ENCODE measurements around the gene IL1RL1.

Gene IL1RL1

DNA sequence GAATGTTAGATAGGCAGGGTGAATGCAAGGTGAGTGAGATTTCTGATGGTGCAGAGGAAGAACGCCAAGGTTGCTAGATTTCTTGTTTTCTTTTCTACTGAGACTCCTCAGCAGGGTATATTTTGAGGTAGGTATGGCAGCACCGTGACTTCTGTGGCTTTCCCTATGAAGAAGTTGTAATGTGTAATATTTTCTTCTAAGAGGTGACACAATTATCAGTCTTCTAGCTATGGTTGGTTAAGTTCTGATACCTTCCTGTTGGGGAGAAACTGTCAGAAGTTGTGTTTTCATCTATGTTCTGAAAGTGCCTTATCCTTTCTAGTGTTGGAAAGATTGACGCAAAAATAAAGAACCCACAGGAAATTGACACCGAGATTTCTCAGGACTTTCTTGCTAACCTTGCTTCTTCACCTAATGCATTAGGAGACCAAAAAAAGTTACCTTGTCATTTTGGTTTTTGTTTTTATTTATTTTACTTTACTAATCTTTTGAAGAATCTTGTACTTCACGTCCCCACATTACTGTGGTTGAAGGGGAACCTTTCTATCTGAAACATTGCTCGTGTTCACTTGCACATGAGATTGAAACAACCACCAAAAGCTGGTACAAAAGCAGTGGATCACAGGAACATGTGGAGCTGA, 56.1 kb downstream of the IL1RL1 start:
- DNase-seq (ENCODE audit: low read depth in 3 of 3, low spot score in 1 of 3), result no peak

DNA sequence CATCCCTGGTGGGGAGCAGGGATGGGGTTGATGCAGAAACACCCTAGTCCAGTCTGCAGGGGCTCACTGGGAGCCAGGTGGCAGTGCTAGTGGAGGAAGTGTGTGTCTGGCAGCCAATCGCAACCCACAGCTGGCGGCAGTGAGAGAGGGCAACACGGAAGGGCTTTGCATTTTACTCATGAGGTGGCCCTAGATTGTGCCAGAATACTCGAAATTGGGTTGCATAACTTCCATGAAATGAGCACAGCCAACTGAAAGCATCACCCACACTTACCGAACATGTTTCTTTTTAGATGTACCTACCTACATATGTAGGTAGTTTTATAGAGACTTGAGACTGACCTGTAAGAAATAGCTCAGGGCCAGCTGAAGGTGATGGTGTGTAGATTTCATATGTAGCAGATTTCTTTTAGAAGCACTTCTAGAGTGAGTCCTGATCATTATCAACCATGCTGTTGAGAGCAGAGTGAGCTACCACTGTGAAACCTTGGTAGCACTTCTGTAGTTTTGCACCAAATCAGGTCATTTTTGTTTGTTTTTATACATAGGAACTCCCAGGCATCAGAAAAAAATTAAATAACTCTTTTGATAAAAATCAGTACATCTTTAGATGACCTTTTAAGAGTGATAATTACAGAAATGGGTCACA, 57.2 kb downstream of the IL1RL1 start:
- DNase-seq (ENCODE audit: low read depth in 3 of 3, low spot score in 1 of 3), result no peak

DNA sequence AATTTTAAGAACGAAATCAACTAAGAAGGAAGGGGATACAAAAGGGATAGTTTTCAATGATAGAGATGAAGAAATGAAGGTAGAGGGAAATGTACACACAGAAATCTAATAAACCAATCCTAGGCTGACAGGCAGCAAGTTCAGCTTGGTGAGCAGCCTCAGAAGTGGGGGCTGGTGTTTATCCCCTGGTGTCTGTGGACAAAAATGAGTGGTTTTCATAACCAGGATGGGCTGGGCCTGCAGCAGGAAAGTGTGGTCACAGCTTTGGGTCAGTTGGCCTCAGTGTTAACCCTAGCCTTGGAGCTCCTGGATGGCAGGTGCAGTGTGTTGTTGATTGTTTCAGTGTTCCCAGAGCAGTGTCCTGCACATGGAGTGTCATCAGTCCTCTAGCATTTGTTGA, 58.5 kb downstream of the IL1RL1 start:
- DNase-seq (ENCODE audit: low read depth in 3 of 3, low spot score in 1 of 3), result no peak

DNA sequence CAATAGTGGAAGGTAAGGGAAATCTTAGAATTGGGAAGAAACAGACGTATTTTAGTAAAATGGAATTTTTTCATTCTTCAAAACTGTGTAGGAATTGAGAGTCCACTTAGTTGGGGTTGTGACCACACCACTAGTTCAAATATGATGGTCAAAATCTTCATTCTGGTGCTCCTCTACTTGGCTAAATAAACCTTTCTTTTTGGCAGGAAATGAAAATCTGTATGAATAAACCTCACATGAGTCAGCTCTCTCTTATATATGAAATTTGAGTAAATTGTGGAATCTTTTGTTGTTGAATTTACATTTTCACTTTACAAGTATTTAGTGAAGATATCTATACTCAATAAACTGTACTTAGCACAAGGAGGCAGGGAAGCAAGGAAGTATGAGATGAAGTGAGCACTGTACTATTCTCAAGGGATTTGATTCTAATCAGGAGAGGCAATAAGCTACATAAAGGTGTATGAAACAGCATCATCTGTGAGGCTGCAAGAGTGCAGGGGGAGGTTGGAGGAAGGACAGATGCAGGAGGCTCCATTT, 64.8 kb downstream of the IL1RL1 start:
- no peak for DNase-seq (ENCODE audit: low read depth in 3 of 3, low spot score in 1 of 3)

DNA sequence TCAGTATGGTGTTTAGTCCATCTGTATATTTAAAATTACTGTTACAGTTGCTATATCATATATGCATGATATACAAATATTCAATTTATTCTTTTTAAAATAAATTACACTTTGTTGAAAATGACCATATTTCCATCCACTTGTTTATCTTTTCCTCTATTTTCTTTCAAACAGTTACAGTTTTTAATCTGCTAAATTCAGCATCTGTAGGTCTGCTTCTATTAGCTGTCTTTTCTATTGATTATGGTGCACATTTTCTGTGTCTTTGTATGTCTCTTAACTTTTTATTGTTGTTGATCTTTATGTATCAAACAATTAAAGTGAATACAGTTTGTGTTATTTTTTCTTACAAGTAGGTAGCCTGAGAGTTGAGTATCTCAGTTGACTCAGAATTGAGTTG, 72.4 kb downstream of the IL1RL1 start:
- no peak for DNase-seq (ENCODE audit: low read depth in 3 of 3, low spot score in 1 of 3)

DNA sequence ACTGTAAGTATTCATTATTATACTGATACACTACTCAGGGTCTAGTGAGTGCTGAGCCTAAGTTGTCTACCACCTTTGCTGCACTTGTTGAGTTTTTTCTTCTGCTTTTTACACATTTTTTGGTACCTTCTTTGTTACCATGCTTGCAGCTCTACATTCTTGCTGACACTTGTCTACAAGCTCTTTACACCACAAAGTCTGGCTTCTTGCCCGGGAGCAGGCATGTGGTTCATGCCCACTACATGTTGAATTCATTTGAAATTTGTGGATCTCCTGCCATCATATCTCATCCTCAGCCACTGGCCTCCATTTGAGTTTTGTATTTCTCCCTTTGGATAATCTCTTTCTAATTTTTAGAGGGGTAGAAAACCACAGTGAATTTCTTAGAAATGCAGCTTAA, 74.2 kb downstream of the IL1RL1 start:
- no peak for DNase-seq (ENCODE audit: low read depth in 3 of 3, low spot score in 1 of 3)

DNA sequence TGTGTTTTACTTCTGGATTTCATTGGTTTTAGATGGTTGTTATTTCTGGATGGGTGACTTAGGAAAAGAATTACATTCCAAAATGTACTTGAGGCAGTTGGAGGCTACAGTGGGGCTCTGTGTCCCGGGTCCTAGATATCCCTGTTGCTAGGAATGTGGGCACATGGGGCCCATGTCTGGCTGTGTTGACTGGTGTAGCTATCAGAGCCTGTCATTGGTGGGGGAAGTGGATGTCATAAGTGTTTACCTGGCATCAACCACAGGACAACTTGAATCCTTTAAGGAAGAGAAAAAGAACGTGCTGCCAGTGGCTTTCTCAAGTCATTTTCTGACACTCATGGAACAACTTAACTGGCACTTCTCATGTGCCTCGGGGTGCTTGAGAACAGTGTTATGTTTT, 74.6 kb downstream of the IL1RL1 start:
- DNase-seq (ENCODE audit: low read depth in 3 of 3, low spot score in 1 of 3), result no peak

DNA sequence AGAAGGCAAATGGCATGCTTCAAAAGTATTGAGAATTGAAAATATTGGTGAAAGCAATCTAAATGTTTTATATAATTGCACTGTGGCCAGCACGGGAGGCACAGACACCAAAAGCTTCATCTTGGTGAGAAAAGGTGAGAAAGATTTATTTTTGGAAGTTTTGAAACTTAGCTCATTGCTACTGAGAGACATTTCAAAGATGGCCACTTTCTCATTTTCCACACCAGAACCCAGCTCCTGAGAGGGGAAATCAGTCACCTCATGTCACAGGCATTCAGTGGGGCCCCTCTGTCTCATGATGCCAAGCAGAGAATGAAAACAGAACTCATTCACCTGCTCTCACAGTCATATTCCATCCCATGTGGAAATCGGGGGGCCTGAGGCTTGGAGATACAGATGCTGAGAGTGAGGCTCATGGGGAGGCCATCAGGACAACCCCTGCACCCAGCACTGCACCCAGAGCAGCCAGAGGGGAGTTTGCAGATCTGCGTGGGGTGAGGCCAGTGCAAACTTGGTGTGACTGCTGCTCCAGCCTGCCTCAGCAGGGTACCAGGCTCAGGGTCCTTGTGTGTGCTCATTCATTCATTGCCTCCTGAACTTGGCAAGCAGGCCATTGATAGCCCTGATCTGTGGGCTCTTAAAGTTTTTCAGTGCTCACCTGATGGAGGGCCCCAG, 75.6 kb downstream of the IL1RL1 start:
- no peak for DNase-seq (ENCODE audit: low read depth in 3 of 3, low spot score in 1 of 3)

DNA sequence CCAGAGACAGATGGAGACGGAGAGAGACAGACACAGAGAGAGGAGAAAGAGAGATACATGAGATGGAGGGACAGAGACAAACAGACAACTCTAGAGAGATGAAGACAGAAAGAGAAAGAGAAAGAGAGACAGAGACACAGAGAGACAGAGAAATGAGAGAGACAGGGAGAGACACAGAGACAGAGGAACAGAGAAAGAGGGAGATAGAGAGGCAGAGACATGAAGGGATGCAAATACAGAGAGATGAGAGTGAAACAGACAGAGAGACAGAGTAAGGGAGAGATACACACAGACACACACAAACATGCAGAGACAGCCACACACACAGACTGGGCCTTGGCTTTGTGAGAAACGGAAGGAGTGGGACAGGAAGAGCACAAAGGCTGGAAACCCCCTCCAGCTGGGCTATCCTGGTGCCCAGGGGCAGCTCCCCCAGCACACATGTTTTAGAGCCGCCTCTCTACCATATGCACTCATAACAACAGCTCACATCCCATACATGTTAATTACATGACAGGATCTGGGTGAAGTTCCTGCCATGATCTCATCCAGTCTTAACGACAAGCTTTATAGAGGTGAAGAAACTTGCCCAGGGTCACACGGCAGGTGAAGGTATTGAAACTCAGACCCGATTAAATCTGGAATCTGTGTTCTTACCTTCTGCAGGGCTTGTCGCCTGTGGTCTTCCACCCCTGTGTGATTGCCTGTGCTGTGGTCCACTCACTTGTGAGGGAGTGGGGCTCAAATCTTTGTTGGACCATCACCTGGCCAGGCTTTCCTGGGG, 76.6 kb downstream of the IL1RL1 start:
- no peak for DNase-seq (ENCODE audit: low read depth in 3 of 3, low spot score in 1 of 3)

DNA sequence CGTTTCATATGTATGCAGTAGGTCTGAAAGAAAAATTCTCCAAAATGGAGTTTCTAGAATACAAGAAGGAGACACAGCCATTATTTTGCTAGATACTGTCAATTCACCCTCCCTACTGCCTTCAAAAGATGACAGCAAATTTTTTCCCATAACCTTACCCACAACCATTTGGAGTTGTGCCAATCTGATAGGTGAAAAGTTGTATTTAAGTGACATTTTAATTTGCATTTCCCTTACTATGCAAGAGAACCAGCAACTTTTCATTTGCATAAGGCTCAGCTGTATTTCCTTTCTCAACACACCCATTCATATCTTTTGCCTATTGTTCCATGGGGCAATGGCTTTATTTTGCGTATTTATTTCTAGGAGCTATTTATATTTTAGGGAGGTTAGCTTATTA, 80.2 kb downstream of the IL1RL1 start:
- no peak for DNase-seq (ENCODE audit: low read depth in 3 of 3, low spot score in 1 of 3)

DNA sequence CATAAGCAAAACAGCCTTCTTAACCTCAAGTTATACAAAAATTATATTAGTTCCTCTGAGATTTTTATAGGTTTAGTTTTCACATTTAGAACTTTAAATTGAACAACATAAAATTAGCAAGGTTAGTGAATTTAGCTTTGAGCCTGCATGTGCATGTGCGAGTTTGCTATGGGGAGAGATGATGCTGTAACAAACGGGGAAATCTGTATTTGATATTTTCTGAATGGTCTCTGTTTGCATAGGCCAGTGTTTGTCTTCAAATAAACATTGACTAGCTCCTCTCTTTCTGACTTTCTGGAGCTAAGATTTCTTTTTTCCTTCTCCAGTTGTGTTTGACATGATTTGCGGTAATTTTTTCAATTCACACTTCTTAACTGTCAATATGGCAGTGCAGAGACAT, 80.7 kb downstream of the IL1RL1 start:
- DNase-seq (ENCODE audit: low read depth in 3 of 3, low spot score in 1 of 3), result no peak

DNA sequence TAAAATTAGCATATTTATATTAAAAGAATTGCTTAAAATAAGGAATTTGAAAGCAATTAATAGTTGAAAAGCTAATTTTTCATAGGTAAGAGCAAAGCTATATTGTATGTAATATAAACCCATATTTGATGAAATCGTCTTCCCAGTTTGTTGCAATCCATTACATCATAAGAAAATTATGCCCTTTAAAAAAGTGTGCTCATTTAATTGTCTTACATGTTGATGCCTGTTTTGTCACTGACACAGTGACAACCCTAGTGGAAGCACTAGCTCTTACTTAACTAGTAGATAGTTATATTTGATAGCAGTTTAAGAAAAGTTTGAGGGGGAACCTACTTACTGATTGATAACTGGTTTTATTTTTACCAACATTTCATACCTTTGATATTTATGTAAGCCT, 81.6 kb downstream of the IL1RL1 start:
- DNase-seq (ENCODE audit: low read depth in 3 of 3, low spot score in 1 of 3), result no peak

DNA sequence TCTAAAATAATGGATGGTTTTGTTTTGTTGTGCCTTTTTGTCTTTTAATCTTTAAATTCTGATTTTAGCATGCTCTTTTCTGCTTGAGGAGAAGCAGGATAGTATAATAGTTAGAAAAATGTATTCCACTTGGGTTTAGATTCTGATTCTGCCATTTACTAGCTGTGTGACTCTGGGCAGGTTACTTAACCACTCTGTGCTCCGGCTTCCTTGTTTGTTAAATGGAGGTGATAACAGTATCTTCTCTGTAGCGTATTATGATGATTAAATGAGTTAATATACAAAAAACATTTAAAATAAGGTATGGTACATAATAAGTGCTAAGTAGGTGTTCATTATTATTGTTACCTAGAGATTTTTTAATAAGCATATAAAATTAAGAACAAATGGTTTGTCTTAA, 84.6 kb downstream of the IL1RL1 start:
- no peak for DNase-seq (ENCODE audit: low read depth in 3 of 3, low spot score in 1 of 3)

DNA sequence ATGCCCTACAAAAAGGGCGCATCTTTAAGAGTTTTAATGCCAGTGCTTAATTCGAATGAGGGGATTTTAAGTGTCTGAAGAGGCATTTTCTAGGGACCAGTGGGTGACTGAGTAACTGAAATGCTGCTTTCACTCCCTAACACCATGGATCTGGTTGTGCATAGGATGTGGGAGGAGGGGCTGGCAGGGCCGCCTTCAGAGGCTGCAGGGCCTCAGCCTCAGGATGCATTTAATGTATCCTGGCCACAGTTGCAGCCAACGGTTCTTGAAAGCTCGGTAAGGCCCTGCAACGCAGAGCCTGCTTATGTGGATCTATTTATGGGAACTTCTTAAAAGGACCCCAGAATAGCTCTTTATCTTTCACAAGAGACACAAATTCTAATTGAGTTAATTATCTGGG, 85.8 kb downstream of the IL1RL1 start:
- no peak for DNase-seq (ENCODE audit: low read depth in 3 of 3, low spot score in 1 of 3)

DNA sequence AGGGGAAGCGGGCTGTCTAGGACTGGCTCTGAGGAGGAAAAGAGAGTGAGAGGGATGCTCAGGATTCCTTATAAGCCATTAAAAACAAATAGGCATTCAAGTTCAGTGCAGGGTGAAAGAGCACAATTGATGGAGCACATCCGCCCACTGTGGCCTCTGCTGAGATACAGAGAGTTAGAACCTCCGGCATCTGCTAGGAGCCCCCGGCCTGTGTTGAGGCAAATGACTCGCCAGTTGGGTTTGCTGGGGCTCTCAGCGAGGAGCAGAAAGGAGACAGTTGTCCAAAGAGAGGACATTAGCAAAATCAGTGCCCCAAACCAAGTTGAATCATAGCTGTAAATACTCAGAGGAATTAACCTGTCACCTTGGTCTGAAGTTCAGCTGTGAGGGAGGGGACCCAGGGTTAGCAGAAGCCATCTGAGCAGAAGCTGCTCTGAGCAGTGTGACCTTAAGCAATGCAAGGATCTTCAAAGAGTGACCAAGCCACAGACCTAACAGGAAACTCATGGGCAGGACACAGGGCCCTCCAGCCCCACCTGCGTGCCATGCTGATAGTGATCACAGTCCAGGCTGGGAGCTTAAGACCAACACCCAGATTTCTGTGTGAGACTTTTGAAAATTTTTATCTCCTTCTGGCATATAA, 88.3 kb downstream of the IL1RL1 start:
- no peak for DNase-seq (ENCODE audit: low read depth in 3 of 3, low spot score in 1 of 3)

DNA sequence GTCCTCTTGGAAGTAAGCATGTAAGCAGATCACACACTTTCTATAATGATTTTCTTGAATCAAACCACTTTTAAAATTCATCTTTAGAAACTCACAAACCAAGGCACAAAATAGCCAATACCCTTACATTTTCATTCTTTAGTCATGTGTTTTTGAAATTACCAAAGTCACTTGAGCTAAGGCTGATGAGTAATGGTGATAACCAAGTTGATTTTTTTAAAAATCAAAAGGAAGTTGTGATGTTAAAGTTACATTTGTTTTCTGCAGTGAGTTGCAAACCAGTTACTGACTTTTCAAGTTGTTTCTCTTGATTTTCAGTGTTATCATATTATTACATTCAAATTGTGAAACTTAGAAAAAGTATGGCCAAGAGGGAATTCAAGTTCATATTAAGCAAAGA, 90.1 kb downstream of the IL1RL1 start:
- DNase-seq (ENCODE audit: low read depth in 3 of 3, low spot score in 1 of 3), result no peak

All from stimulated activated CD4-positive, alpha-beta T cell treated with anti-CD3 and anti-CD28 coated beads, TNF-alpha, amount 100 ng/mL, for 1 hour (primary cell).